ENCODE measurements around the gene REXO1.
A peak's percentile ranks its signal among the peaks of the same experiment; 100 is the strongest.

The REXO1 gene

GRCh38 chr19:1854039-1854541 lies 5.8 kb upstream of the REXO1 start:
- H3K4me3 ChIP-seq (ENCODE audit: low read depth in 1 of 2, low read length in 2 of 2): no peak overlapping the region
- ATAC-seq (ENCODE audit: insufficient read depth, low read depth) (no peak), DNase-seq (no peak)
- H3K36me3 ChIP-seq (ENCODE audit: insufficient read depth, low read length): peaks cover 8% of the 10 kb centered on the region
- H3K4me1 ChIP-seq (ENCODE audit: insufficient read depth, low read length): peaks cover 31% of the 10 kb centered on the region
- no peak overlapping the region for H3K4me2 ChIP-seq (ENCODE audit: insufficient read depth, low read length)
- no peaks in the 10 kb centered on the region for H3K9me3 ChIP-seq (ENCODE audit: insufficient read depth, low read length, severe bottlenecking)
- TF ChIP-seq EZH2 (IDR thresholded peaks at IDR 0.05; ENCODE audit: borderline replicate concordance, low read depth, low read length, severe bottlenecking) (no peak), CTCF (IDR thresholded peaks at IDR 0.05; ENCODE audit: borderline replicate concordance, extremely low read depth, low read length, poor library complexity, severe bottlenecking) (no peak)
- H3K27me3 ChIP-seq (ENCODE audit: insufficient read depth, low read length, poor library complexity): no peaks in the 10 kb centered on the region
- H3K9ac ChIP-seq (ENCODE audit: low read depth, low read length): no peak overlapping the region
- no peak overlapping the region for H3K27ac ChIP-seq (ENCODE audit: low read length)
- H4K20me1 ChIP-seq (ENCODE audit: insufficient read depth, low read length): peaks cover 77% of the 10 kb centered on the region
- peaks cover 69% of the 10 kb centered on the region for H3K79me2 ChIP-seq (ENCODE audit: insufficient read depth, low read length)
- H2AFZ ChIP-seq (ENCODE audit: low read depth, low read length): no peak overlapping the region

- H2AFZ ChIP-seq (ENCODE audit: low read depth, low read length): no peak overlapping the region
- ATAC-seq (ENCODE audit: insufficient read depth, low read depth): peak; percentile 52
Measured at GRCh38 chr19:1853295-1854038, 5.2 kb upstream of the REXO1 start.

GRCh38 chr19:1852581-1853128 lies 4.4 kb upstream of the REXO1 start:
- Histone ChIP-seq H3K36me3 (ENCODE audit: insufficient read depth, low read length) (peaks cover 12% of the 10 kb centered on the region), H2AFZ (ENCODE audit: low read depth, low read length) (no peak overlapping the region), H3K27ac (ENCODE audit: low read length) (no peak overlapping the region), H3K79me2 (ENCODE audit: insufficient read depth, low read length) (peaks cover 67% of the 10 kb centered on the region), H4K20me1 (ENCODE audit: insufficient read depth, low read length) (peaks cover 66% of the 10 kb centered on the region), H3K4me1 (ENCODE audit: insufficient read depth, low read length) (peaks cover 35% of the 10 kb centered on the region), H3K4me3 (ENCODE audit: low read depth in 1 of 2, low read length in 2 of 2) (no peak overlapping the region), H3K4me2 (ENCODE audit: insufficient read depth, low read length) (peak overlapping the region; percentile 53), H3K9ac (ENCODE audit: low read depth, low read length) (no peak overlapping the region), H3K27me3 (ENCODE audit: insufficient read depth, low read length, poor library complexity) (no peaks in the 10 kb centered on the region), H3K9me3 (ENCODE audit: insufficient read depth, low read length, severe bottlenecking) (no peaks in the 10 kb centered on the region)
- TF ChIP-seq CTCF (IDR thresholded peaks at IDR 0.05; ENCODE audit: borderline replicate concordance, extremely low read depth, low read length, poor library complexity, severe bottlenecking) (no peak), EZH2 (IDR thresholded peaks at IDR 0.05; ENCODE audit: borderline replicate concordance, low read depth, low read length, severe bottlenecking) (no peak)
- ATAC-seq (ENCODE audit: insufficient read depth, low read depth) (no peak), DNase-seq (no peak)

More at GRCh38 chr19:1853295-1854038, 5.2 kb upstream of the REXO1 start:
- no peak overlapping the region for H3K4me3 ChIP-seq (ENCODE audit: low read depth in 1 of 2, low read length in 2 of 2)
- H3K9ac ChIP-seq (ENCODE audit: low read depth, low read length): no peak overlapping the region
- no peak overlapping the region; the same call in 1 of the 2 replicates for H3K27ac ChIP-seq (ENCODE audit: low read length)
- H3K79me2 ChIP-seq (ENCODE audit: insufficient read depth, low read length): peaks cover 67% of the 10 kb centered on the region
- TF ChIP-seq EZH2 (IDR thresholded peaks at IDR 0.05; ENCODE audit: borderline replicate concordance, low read depth, low read length, severe bottlenecking) (no peak), CTCF (IDR thresholded peaks at IDR 0.05; ENCODE audit: borderline replicate concordance, extremely low read depth, low read length, poor library complexity, severe bottlenecking) (peak; percentile 89)
- H3K27me3 ChIP-seq (ENCODE audit: insufficient read depth, low read length, poor library complexity): no peaks in the 10 kb centered on the region
- H4K20me1 ChIP-seq (ENCODE audit: insufficient read depth, low read length): peaks cover 71% of the 10 kb centered on the region
- DNase-seq: peak; percentile 76
- H3K4me2 ChIP-seq (ENCODE audit: insufficient read depth, low read length): no peak overlapping the region; the same call in 1 of the 2 replicates
- peaks cover 8% of the 10 kb centered on the region for H3K36me3 ChIP-seq (ENCODE audit: insufficient read depth, low read length)
- peaks cover 35% of the 10 kb centered on the region for H3K4me1 ChIP-seq (ENCODE audit: insufficient read depth, low read length)
- no peaks in the 10 kb centered on the region for H3K9me3 ChIP-seq (ENCODE audit: insufficient read depth, low read length, severe bottlenecking)
